K562 (cell line): ENCODE data around the gene CYB5B. TPM values are rescaled to one million over a fixed set of nuclear protein-coding genes. Genes with fewer than 3 reads are reported as not detected.

Source experiments
- ATAC-seq: fragments of 200-7000 bp; cut with Tn5 transposase; 3 replicates; pipeline ENCODE4 v1.9.1; 2020; ENCODE audit warnings: moderate library complexity
- BruUV-seq: library from RNA; stranded (reverse); fragments of 400-500 nt; replicated peaks from 2 replicates; lab custom pipeline; 2021; lab: Mats Ljungman, UMichigan
- CTCF ChIA-PET: fragments of 300-600 bp; formaldehyde crosslinking; extraction: SDS; loops from one replicate; lab custom pipeline; 2021; ENCODE audit warnings: low intra/inter-chr PET ratio; lab: Yijun Ruan, JAX
- POLR2A ChIA-PET: fragments of 300-600, 350-650 bp; sonication (Branson Sonifier 250); formaldehyde crosslinking; extraction: SDS; loops from one replicate; lab custom pipeline; 2021; ENCODE audit warnings: antibody characterized with exemption, inconsistent platforms; lab: Yijun Ruan, JAX
- DNase-seq, 4 experiments: peaks; one replicate each; pipeline versions ENCODE4 v3.0.0 to v3.0.0-alpha.2; 2011 to 2018; ENCODE audit warnings: low spot score in 3 of 4, mixed read lengths in 3 of 4; ENCODE audit errors: extremely low read depth in 1 of 4
- FAIRE-seq: peaks from 2 replicates; lab custom pipeline; 2011; peaks lifted over from hg19 to GRCh38; lab: Jason Lieb, UNC
- H2AFZ ChIP-seq: 2 replicates; pipeline ENCODE4 v1.6.0; 2011; ENCODE audit warnings: low read depth, low read length, control low read depth, inconsistent platforms
- H3K27ac ChIP-seq: fragments of 200-600 bp; 3 replicates; pipeline ENCODE4 v1.8.0; 2011; ENCODE audit warnings: low read depth, mild to moderate bottlenecking, control low read depth, inconsistent platforms, low read length, moderate library complexity, mixed read lengths; ENCODE audit errors: extremely low read depth
- H3K27me3 ChIP-seq, 2 experiments: fragments of 300-600 bp in 1 of 2; 2 replicates in 1 of 2; 3 replicates in 1 of 2; pipeline versions ENCODE4 v1.6.0 to v1.8.0; 2011; ENCODE audit warnings: inconsistent platforms in 2 of 2, low read length in 2 of 2, mild to moderate bottlenecking in 1 of 2, mixed read lengths in 1 of 2, moderate library complexity in 1 of 2; ENCODE audit not compliant: control insufficient read depth in 2 of 2, insufficient read depth in 2 of 2
- H3K36me3 ChIP-seq: fragments of 300-600 bp; 3 replicates; pipeline ENCODE4 v1.8.0; 2011; ENCODE audit warnings: mild to moderate bottlenecking, low read length, inconsistent platforms; ENCODE audit not compliant: control insufficient read depth, insufficient read depth
- H3K4me1 ChIP-seq, 2 experiments: fragments of 200-600 bp in 1 of 2; replicated peaks in 1 of 2; 2 replicates in 1 of 2; 3 replicates in 1 of 2; pipeline versions ENCODE4 v1.5.1 to v1.8.0; 2011; ENCODE audit warnings: inconsistent platforms in 2 of 2, low read length in 2 of 2, mild to moderate bottlenecking in 1 of 2, mixed read lengths in 1 of 2, moderate library complexity in 1 of 2; ENCODE audit not compliant: control insufficient read depth in 2 of 2, insufficient read depth in 2 of 2
- H3K4me2 ChIP-seq: 2 replicates; pipeline ENCODE4 v1.6.1; 2011; ENCODE audit warnings: low read length, control low read depth, inconsistent platforms, mixed read lengths; ENCODE audit not compliant: insufficient read depth
- H3K4me3 ChIP-seq: fragments of 200-600 bp; sonication (generic), shearing (Covaris generic); 2 replicates; pipeline ENCODE4 v1.5.1; 2016; ENCODE audit warnings: control low read depth, inconsistent platforms
- H3K79me2 ChIP-seq: fragments of 200-600 bp; 3 replicates; pipeline ENCODE4 v1.8.0; 2011; ENCODE audit warnings: low read length, inconsistent platforms; ENCODE audit not compliant: control insufficient read depth, insufficient read depth
- H3K9ac ChIP-seq, 2 experiments: 2 replicates each; pipeline versions ENCODE4 v1.6.0 to v1.6.1; 2011; ENCODE audit warnings: low read depth in 2 of 2, low read length in 2 of 2, control low read depth in 1 of 2, inconsistent platforms in 1 of 2, mild to moderate bottlenecking in 1 of 2, mixed read lengths in 1 of 2; ENCODE audit not compliant: insufficient read depth in 1 of 2
- H3K9me1 ChIP-seq: one replicate; pipeline ENCODE4 v1.6.0; 2011; ENCODE audit warnings: inconsistent platforms, mild to moderate bottlenecking, low read length, moderate library complexity; ENCODE audit not compliant: control insufficient read depth, insufficient read depth
- H3K9me3 ChIP-seq: replicated peaks from 2 replicates; pipeline ENCODE4 v1.5.1; 2011; ENCODE audit warnings: low read depth, low read length, inconsistent platforms; ENCODE audit not compliant: control insufficient read depth, insufficient read depth
- H4K20me1 ChIP-seq: replicated peaks from 2 replicates; pipeline ENCODE4 v1.6.1; 2011; ENCODE audit warnings: low read length, inconsistent platforms, mixed read lengths; ENCODE audit not compliant: control insufficient read depth, insufficient read depth
- BRF2 ChIP-seq: IDR thresholded peaks from 3 replicates; pipeline ENCODE4 v1.6.1; 2011; ENCODE audit warnings: borderline replicate concordance, mild to moderate bottlenecking; ENCODE audit not compliant: insufficient read length, insufficient read depth
- FOSL1 ChIP-seq: fragments of 200-800 bp; sonication (Bioruptor generic); conservative IDR thresholded peaks from 2 replicates; pipeline ENCODE4 v1.6.1; 2016; ENCODE audit warnings: missing genetic modification characterization, missing compliant biosample characterization
- GATA2 ChIP-seq: sonication (generic); formaldehyde crosslinking; IDR thresholded peaks from 2 replicates; pipeline ENCODE4 v1.4.0; 2020; ENCODE audit warnings: mild to moderate bottlenecking, missing genetic modification reagents
- HCFC1 ChIP-seq: IDR thresholded peaks from 2 replicates; pipeline ENCODE4 v1.6.1; 2012; ENCODE audit warnings: low read depth, low read length, improper control_type of control experiment
- HMG20B ChIP-seq: fragments of 250-450 bp; sonication (Bioruptor Pico); IDR thresholded peaks from 2 replicates; pipeline ENCODE4 v1.5.0; 2021; ENCODE audit warnings: mild to moderate bottlenecking
- HNRNPLL ChIP-seq: fragments of 200-400 bp; formaldehyde crosslinking; IDR thresholded peaks from 2 replicates; pipeline ENCODE4 v1.6.1; 2017; ENCODE audit warnings: low read length, low read depth, mild to moderate bottlenecking; ENCODE audit not compliant: poor library complexity, severe bottlenecking
- MYBL2 ChIP-seq, 2 experiments: fragments of 450-650 bp in 1 of 2; sonication (generic) in 1 of 2; formaldehyde crosslinking in 1 of 2; IDR thresholded peaks; 2 replicates each; pipeline versions ENCODE4 v1.6.1 to v1.8.1; 2017 to 2022; ENCODE audit warnings: borderline replicate concordance in 1 of 2, inconsistent platforms in 1 of 2, low read depth in 1 of 2, mild to moderate bottlenecking in 1 of 2, missing genetic modification reagents in 1 of 2, moderate library complexity in 1 of 2
- NCOA6 ChIP-seq: fragments of 450-650 bp; IDR thresholded peaks from 2 replicates; pipeline ENCODE4 v1.6.1; 2017; ENCODE audit warnings: mild to moderate bottlenecking
- NFIX ChIP-seq: fragments of 250-450 bp; sonication (Bioruptor Pico); IDR thresholded peaks from 2 replicates; pipeline ENCODE4 v1.4.0; 2020; ENCODE audit warnings: low read depth, mild to moderate bottlenecking, moderate library complexity
- SMARCE1 ChIP-seq: fragments of 450-650 bp; IDR thresholded peaks from 2 replicates; pipeline ENCODE4 v1.7.1; 2016; ENCODE audit warnings: mild to moderate bottlenecking
- TCF15 ChIP-seq: fragments of 250-450 bp; sonication (Bioruptor Pico); IDR thresholded peaks from 2 replicates; pipeline ENCODE4 v1.8.0; 2022; ENCODE audit warnings: moderate library complexity, mild to moderate bottlenecking, inconsistent platforms
- ZBTB12 ChIP-seq: fragments of 250-450 bp; sonication (Bioruptor Pico); IDR thresholded peaks from 2 replicates; pipeline ENCODE4 v1.4.0; 2020
- ZKSCAN1 ChIP-seq: fragments of 150-350 bp; IDR thresholded peaks from 2 replicates; pipeline ENCODE4 v1.6.1; 2016; ENCODE audit warnings: low read depth, low read length
- ZNF239 ChIP-seq: fragments of 250-450 bp; sonication (Bioruptor Pico); IDR thresholded peaks from 2 replicates; pipeline ENCODE4 v1.4.0; 2020; ENCODE audit warnings: mild to moderate bottlenecking
- ZNF280A ChIP-seq: fragments of 450-650 bp; IDR thresholded peaks from 2 replicates; pipeline ENCODE4 v1.6.1; 2018; ENCODE audit warnings: mild to moderate bottlenecking, low read depth; ENCODE audit not compliant: partially characterized antibody
- ZNF77 ChIP-seq: fragments of 250-450 bp; sonication (Bioruptor Pico); IDR thresholded peaks from 2 replicates; pipeline ENCODE4 v1.5.0; 2020
- WGBS: fragments of 100-300 bp; shearing (Covaris generic); methylation state at CpG from one replicate; pipeline ENCODE4 v1.1.6; 2016; ENCODE audit warnings: low coverage, mixed read lengths; ENCODE audit not compliant: insufficient coverage; ENCODE audit errors: missing lambda C conversion rate; 5-methylcytosine and 5-hydroxymethylcytosine counted together
- in situ Hi-C: fragments of 300-500 bp; cut with MboI; formaldehyde crosslinking; loops from 4 replicates; pipeline ENCODE4 v1.15.0; 2018; ENCODE audit warnings: inconsistent platforms, mixed read lengths
- intact Hi-C: fragments of 100-400 bp; cut with micrococcal nuclease; formaldehyde crosslinking; loops from 2 replicates; pipeline ENCODE4 v1.14.2; 2022
- polyA plus RNA-seq, 8 experiments: library from polyadenylated mRNA; depleted of rRNA in 4 of 8; stranded (reverse) in 5 of 8; unstranded in 3 of 8; fragments of >200 nt; fragmentation: Nextera tagmentation in 2 of 8; fragmentation: Illumina TruSeq in 1 of 8; extraction: Ambion mirVana in 2 of 8; extraction: Trizol in 1 of 8; gene quantifications; 2 replicates each; pipeline versions ENCODE4 v1.2.1 to v1.2.3, GENCODE V29; 2011 to 2014; ENCODE audit warnings: inconsistent platforms in 1 of 8, missing spikeins in 1 of 8
- total RNA-seq, 7 experiments: library from RNA; depleted of rRNA in 6 of 7; stranded (reverse); fragments of >200 nt in 6 of 7; fragmentation: Illumina TruSeq in 2 of 7; extraction: Trizol in 2 of 7; gene quantifications; 2 replicates each; pipeline versions ENCODE4 v1.2.1 to v1.2.3, GENCODE V29; 2011 to 2021; ENCODE audit warnings: low replicate concordance in 1 of 7

CYB5B gene
- total and polyA plus RNA-seq, 9 of the 15 experiments (the other 6 are each of a cell fraction or from before 2014, with no cell fraction given): 29.9 to 274 (median 136) TPM

GRCh38 chr16:69499541-69500230, 75.3 kb downstream of the CYB5B start (continued):
- no peak for TF ChIP-seq BRF2

- FAIRE-seq: no peak
- no peak overlapping the region for H3K9ac ChIP-seq
- no peaks in the 10 kb centered on the region for H3K9me3 ChIP-seq
- no peak for ATAC-seq
- no TSS peak for BruUV-seq
- no peaks in the 10 kb centered on the region for H3K9me1 ChIP-seq
- WGBS: 33% methylated on average over 4 of the region's 4 CpGs
- in situ Hi-C loops (no loop called here), intact Hi-C loops (no loop called here)
- H3K27ac ChIP-seq: no peak overlapping the region
- H3K36me3 ChIP-seq: no peaks in the 10 kb centered on the region
- peaks cover 0 to 6% of the 10 kb centered on the region in 2 experiments; a peak in 1 of 5 replicates for H3K27me3 ChIP-seq
- H4K20me1 ChIP-seq: no peaks in the 10 kb centered on the region
- no peak overlapping the region for H2AFZ ChIP-seq
- ChIA-PET CTCF (no interaction called here), POLR2A (interaction anchor here (1.3 kb wide), 1 partner anchor 16 kb away, joined by 4 read pairs; no protein-coding TSS in a partner anchor)
- H3K4me1 ChIP-seq: peaks cover 0 to 4% of the 10 kb centered on the region in 2 experiments; a peak in 3 of 5 replicates
- no peaks in the 10 kb centered on the region for H3K79me2 ChIP-seq
- H3K4me2 ChIP-seq: no peak overlapping the region
- no peak for TF ChIP-seq NFIX (CRISPR knock-in tag)
- TF ChIP-seq MYBL2 (IDR thresholded peaks at IDR 0.05; ENCODE audit: low read depth): no peak
- no peak for TF ChIP-seq MYBL2 (CRISPR knock-in tag; IDR thresholded peaks at IDR 0.05; ENCODE audit: borderline replicate concordance)
- TF ChIP-seq SMARCE1: no peak
- no peak for TF ChIP-seq ZNF239
- TF ChIP-seq HNRNPLL: no peak
- no peak for TF ChIP-seq ZNF77
- TF ChIP-seq FOSL1 (tag): no peak
- no peak for TF ChIP-seq HMG20B (CRISPR knock-in tag)
- no peak for TF ChIP-seq ZKSCAN1
- TF ChIP-seq TCF15: no peak
- TF ChIP-seq ZBTB12: no peak
- no peak for TF ChIP-seq NCOA6
- TF ChIP-seq HCFC1: no peak
- TF ChIP-seq ZNF280A: no peak
- no peak for TF ChIP-seq GATA2
- no peak for DNase-seq
- no peak overlapping the region for H3K4me3 ChIP-seq
These were observed 76.1 kb downstream of the CYB5B start for GRCh38 chr16:69500496-69500895.
